Amniotic epithelial cell (primary cell): ENCODE data around the gene SUMO4.

Experiments used
- DNase-seq: peaks from one replicate; pipeline ENCODE4 v3.0.0-alpha.2; 2010; ENCODE audit warnings: low read depth

Gene SUMO4

GRCh38 chr6:149389509-149390297 lies 10.4 kb upstream of the SUMO4 start:
- no peak for DNase-seq

- no peak for DNase-seq
Measured at GRCh38 chr6:149392093-149392492, 8.0 kb upstream of the SUMO4 start.

GRCh38 chr6:149392535-149392934 lies 7.5 kb upstream of the SUMO4 start:
- no peak for DNase-seq

GRCh38 chr6:149393002-149393679 lies 6.9 kb upstream of the SUMO4 start:
- DNase-seq = peak; percentile 59

- no peak for DNase-seq
Measured at GRCh38 chr6:149395185-149395584, 4.9 kb upstream of the SUMO4 start.

- no peak for DNase-seq
Measured at GRCh38 chr6:149397384-149397783, 2.7 kb upstream of the SUMO4 start.

GRCh38 chr6:149403534-149403933 lies 3.5 kb downstream of the SUMO4 start:
- DNase-seq = no peak

- peak; percentile 88 for DNase-seq
Measured at GRCh38 chr6:149405823-149406765, 6.0 kb downstream of the SUMO4 start.

GRCh38 chr6:149409617-149410016 lies 9.6 kb downstream of the SUMO4 start:
- no peak for DNase-seq

GRCh38 chr6:149410557-149410956 lies 10.5 kb downstream of the SUMO4 start:
- peak; percentile 25 for DNase-seq

- no peak for DNase-seq
Measured at GRCh38 chr6:149414009-149414408, 13.9 kb downstream of the SUMO4 start.

GRCh38 chr6:149414821-149415220 lies 14.8 kb downstream of the SUMO4 start:
- no peak for DNase-seq

- DNase-seq = no peak
Measured at GRCh38 chr6:149419696-149420404, 19.8 kb downstream of the SUMO4 start.

- DNase-seq = no peak
Measured at GRCh38 chr6:149421132-149421531, 21.1 kb downstream of the SUMO4 start.

- no peak for DNase-seq
Measured at GRCh38 chr6:149422581-149422980, 22.5 kb downstream of the SUMO4 start.

- no peak for DNase-seq
Measured at GRCh38 chr6:149423964-149424440, 23.9 kb downstream of the SUMO4 start.

GRCh38 chr6:149425224-149425623 lies 25.2 kb downstream of the SUMO4 start:
- DNase-seq = no peak

- DNase-seq = no peak
Measured at GRCh38 chr6:149425754-149426153, 25.7 kb downstream of the SUMO4 start.

GRCh38 chr6:149428606-149429005 lies 28.5 kb downstream of the SUMO4 start:
- no peak for DNase-seq

- no peak for DNase-seq
Measured at GRCh38 chr6:149429427-149430360, 29.6 kb downstream of the SUMO4 start.
